ENCODE measurements around the gene HBE1.

DNA sequence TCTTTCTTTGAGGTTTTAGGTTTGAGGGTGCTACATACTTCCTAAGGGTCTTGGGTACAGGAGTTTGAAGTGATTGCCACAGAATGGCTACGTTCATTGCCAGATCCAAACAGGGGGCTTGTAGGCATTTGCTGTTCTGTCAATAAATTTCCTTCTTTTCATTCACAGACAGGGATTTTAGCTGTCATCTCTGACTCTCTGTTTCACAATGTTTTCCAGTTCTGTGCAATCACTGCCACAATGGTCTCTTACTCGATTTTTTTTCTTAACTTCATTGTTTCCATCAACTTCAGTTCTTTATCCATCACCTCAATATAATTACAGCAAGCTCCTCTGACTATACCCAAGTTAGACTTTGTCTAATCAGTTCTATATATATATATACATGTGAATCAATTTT lies 29.3 kb downstream of the HBE1 start:
- TF ChIP-seq, protein P1, sequence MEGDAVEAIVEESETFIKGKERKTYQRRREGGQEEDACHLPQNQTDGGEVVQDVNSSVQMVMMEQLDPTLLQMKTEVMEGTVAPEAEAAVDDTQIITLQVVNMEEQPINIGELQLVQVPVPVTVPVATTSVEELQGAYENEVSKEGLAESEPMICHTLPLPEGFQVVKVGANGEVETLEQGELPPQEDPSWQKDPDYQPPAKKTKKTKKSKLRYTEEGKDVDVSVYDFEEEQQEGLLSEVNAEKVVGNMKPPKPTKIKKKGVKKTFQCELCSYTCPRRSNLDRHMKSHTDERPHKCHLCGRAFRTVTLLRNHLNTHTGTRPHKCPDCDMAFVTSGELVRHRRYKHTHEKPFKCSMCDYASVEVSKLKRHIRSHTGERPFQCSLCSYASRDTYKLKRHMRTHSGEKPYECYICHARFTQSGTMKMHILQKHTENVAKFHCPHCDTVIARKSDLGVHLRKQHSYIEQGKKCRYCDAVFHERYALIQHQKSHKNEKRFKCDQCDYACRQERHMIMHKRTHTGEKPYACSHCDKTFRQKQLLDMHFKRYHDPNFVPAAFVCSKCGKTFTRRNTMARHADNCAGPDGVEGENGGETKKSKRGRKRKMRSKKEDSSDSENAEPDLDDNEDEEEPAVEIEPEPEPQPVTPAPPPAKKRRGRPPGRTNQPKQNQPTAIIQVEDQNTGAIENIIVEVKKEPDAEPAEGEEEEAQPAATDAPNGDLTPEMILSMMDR (IDR thresholded peaks at IDR 0.05; ENCODE audit: control extremely low read depth in 1 of 3, insufficient read depth in 1 of 3, low read depth in 1 of 3, low read length in 3 of 3) = no peak
- TF ChIP-seq POLR2AphosphoS5 (IDR thresholded peaks at IDR 0.05; ENCODE audit: low read depth, low read length) (no peak), BRCA1 (IDR thresholded peaks at IDR 0.05; ENCODE audit: low read depth, low read length) (no peak), EZH2 (IDR thresholded peaks at IDR 0.05; ENCODE audit: low read depth, low read length, severe bottlenecking) (no peak), SRF (IDR thresholded peaks at IDR 0.05; ENCODE audit: low read depth, low read length) (no peak), CEBPB (IDR thresholded peaks at IDR 0.05; ENCODE audit: low read depth, low read length) (no peak), POLR2A (IDR thresholded peaks at IDR 0.05; ENCODE audit: control extremely low read depth in 1 of 2, low read depth in 2 of 2, low read length in 2 of 2) (no peak), ZNF274 (IDR thresholded peaks at IDR 0.05; ENCODE audit: borderline replicate concordance, extremely low read depth, low read length) (no peak), TAF1 (IDR thresholded peaks at IDR 0.05; ENCODE audit: low read depth, low read length) (no peak), NRF1 (IDR thresholded peaks at IDR 0.05; ENCODE audit: low read depth, low read length) (no peak)
- TF ChIP-seq, protein P2, sequence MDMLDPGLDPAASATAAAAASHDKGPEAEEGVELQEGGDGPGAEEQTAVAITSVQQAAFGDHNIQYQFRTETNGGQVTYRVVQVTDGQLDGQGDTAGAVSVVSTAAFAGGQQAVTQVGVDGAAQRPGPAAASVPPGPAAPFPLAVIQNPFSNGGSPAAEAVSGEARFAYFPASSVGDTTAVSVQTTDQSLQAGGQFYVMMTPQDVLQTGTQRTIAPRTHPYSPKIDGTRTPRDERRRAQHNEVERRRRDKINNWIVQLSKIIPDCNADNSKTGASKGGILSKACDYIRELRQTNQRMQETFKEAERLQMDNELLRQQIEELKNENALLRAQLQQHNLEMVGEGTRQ (IDR thresholded peaks at IDR 0.05; ENCODE audit: low read length) = no peak

Measured in H1 (cell line).